Activated CD4-positive, alpha-beta T cell treated with anti-CD3 and anti-CD28 coated beads, Interleukin-2, amount 10 ng/mL, durations not matched to agents 7 days and 5 days (primary cell): ENCODE results near the gene GPNMB. TPM values are rescaled to one million over a fixed set of nuclear protein-coding genes. Genes with fewer than 3 reads are reported as not detected.
"Not testable (repeated sequence)": the region's sequence is repeated elsewhere in the genome, so short reads cannot be mapped to it uniquely, and the experiment has no call there.

Experiments used
- CTCF ChIA-PET: fragments of 350-600 bp; sonication (Branson Sonifier 250); formaldehyde crosslinking; loops from one replicate; lab custom pipeline; 2021; ENCODE audit warnings: antibody characterized with exemption; lab: Charles Lee
- POLR2A ChIA-PET: fragments of 350-600 bp; sonication (Branson Sonifier 250); formaldehyde crosslinking; loops from one replicate; lab custom pipeline; 2021; ENCODE audit warnings: antibody characterized with exemption; lab: Charles Lee
- DNase-seq: peaks from one replicate; pipeline ENCODE4 v3.0.0-alpha.2; 2020
- H3K27ac Mint-ChIP-seq: one replicate; pipeline ENCODE4 v1.8.0; 2021; ENCODE audit warnings: mild to moderate bottlenecking, moderate library complexity, mixed read lengths
- H3K27me3 Mint-ChIP-seq: one replicate; pipeline ENCODE4 v1.8.0; 2021; ENCODE audit warnings: mixed read lengths
- H3K36me3 Mint-ChIP-seq: one replicate; pipeline ENCODE4 v1.8.0; 2021; ENCODE audit warnings: low read depth, mixed read lengths
- H3K4me1 Mint-ChIP-seq: one replicate; pipeline ENCODE4 v1.8.0; 2021; ENCODE audit warnings: mixed read lengths
- H3K4me3 Mint-ChIP-seq: one replicate; pipeline ENCODE4 v1.8.0; 2021; ENCODE audit warnings: mild to moderate bottlenecking, moderate library complexity, mixed read lengths
- H3K9me3 Mint-ChIP-seq: one replicate; pipeline ENCODE4 v1.8.0; 2021; ENCODE audit warnings: mixed read lengths
- total RNA-seq, 2 experiments: library from RNA; stranded (reverse); gene quantifications; one replicate each; pipeline ENCODE4 v1.2.3, GENCODE V29; 2021

GPNMB gene
- total RNA-seq, 2 experiments from 2014 or later: not detected

GRCh38 chr7:23298141-23298881, 51.7 kb downstream of the GPNMB start:
- POLR2A ChIA-PET: no interaction called here
- peaks cover 3% of the 10 kb centered on the region for H3K9me3 Mint-ChIP-seq
- DNase-seq: peak; percentile 8
- H3K4me3 Mint-ChIP-seq: peak overlapping the region; percentile 98
- H3K4me1 Mint-ChIP-seq: peaks cover 40% of the 10 kb centered on the region
- peak overlapping the region; percentile 95 for H3K27ac Mint-ChIP-seq
- H3K36me3 Mint-ChIP-seq: peaks cover 36% of the 10 kb centered on the region
- no peaks in the 10 kb centered on the region for H3K27me3 Mint-ChIP-seq
- CTCF ChIA-PET: interaction anchor here (0.8 to 1.5 kb wide), 4 partner anchors 12 to 25 kb away, joined by 3 to 4 read pairs (median 3); no protein-coding TSS in a partner anchor

- DNase-seq: peak; percentile 95
- ChIA-PET POLR2A (no interaction called here), CTCF (interaction anchor here (0.8 to 1.1 kb wide), 6 partner anchors 16 to 248 kb away, joined by 3 read pairs; no protein-coding TSS in a partner anchor)
- H3K9me3 Mint-ChIP-seq: peaks cover 3% of the 10 kb centered on the region
- peaks cover 39% of the 10 kb centered on the region for H3K36me3 Mint-ChIP-seq
- H3K4me1 Mint-ChIP-seq: peaks cover 42% of the 10 kb centered on the region
- H3K27me3 Mint-ChIP-seq: no peaks in the 10 kb centered on the region
- H3K4me3 Mint-ChIP-seq: peak within 1 kb of the TSS; percentile 98
- peak within 1 kb of the TSS; percentile 95 for H3K27ac Mint-ChIP-seq
Measured at GRCh38 chr7:23298885-23299769, 52.6 kb downstream of the GPNMB start, which contains the start of gene MALSU1. MALSU1 (plus strand) TSS chr7:23299339; CDS start chr7:23299353, 14 bp downstream.

- CTCF ChIA-PET: interaction anchor here (0.6 to 1.1 kb wide), 5 partner anchors 51 to 1581 kb away, joined by 3 to 4 read pairs (median 3); no protein-coding TSS in a partner anchor
- H3K27ac Mint-ChIP-seq: peak overlapping the region; percentile 95
- peaks cover 3% of the 10 kb centered on the region for H3K9me3 Mint-ChIP-seq
- POLR2A ChIA-PET: no interaction called here
- H3K27me3 Mint-ChIP-seq: no peaks in the 10 kb centered on the region
- H3K36me3 Mint-ChIP-seq: peaks cover 46% of the 10 kb centered on the region
- H3K4me1 Mint-ChIP-seq: peaks cover 49% of the 10 kb centered on the region
- peak overlapping the region; percentile 98 for H3K4me3 Mint-ChIP-seq
- no peak for DNase-seq
Measured at GRCh38 chr7:23299770-23300300, 53.3 kb downstream of the GPNMB start.

DNA sequence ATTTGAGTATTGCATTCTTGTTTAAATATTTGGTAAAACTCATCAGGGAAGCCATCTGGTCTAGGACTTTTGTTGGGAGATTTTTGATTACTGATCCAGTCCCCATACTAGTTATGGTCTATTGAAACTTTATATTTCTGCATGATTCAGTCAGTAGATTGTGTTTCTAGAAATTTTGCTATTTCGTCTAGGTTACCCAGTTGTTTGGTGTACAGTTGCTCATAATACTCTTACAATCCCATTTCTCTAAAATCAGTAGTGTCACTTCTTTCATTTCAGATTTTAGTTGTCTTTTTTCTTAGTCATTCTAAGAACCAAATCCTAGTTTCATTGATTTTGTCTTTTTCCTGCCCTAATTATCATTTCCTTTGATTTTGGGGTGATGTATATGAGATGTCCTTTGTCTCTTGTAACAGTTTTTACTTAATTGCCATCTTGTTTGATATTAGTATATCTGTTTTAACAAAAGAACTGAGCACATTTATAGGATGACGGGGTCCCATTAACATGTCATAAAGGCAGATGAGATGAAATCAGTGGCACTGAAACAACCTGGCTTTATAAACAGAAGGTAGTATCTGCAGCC, 60.5 kb downstream of the GPNMB start:
- Mint-ChIP-seq H3K27me3 (no peaks in the 10 kb centered on the region), H3K27ac (no peak overlapping the region), H3K4me1 (peaks cover 39% of the 10 kb centered on the region), H3K9me3 (no peaks in the 10 kb centered on the region), H3K4me3 (no peak overlapping the region), H3K36me3 (peaks cover 74% of the 10 kb centered on the region)
- CTCF ChIA-PET: no interaction called here
- POLR2A ChIA-PET: no interaction called here
- DNase-seq: no peak

DNA sequence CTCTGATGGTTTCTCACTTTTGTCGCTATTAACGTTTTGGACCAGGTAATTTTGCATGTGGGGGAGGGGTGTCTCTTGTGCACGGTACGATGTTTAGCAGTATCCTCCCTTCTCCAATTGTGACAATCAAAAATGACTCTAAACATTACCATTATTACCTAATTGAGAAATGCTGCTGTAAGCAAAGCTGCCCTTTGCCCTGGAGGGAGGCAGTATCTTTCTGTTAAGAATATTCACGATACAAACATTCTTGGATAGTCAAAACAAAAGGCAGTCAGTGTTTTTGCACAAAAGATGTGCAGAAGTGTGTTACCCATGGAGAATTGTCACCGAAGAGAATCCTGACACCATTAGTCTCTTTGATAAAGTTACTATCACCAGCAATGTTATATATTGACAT, 62.2 kb downstream of the GPNMB start:
- H3K4me3 Mint-ChIP-seq: no peak overlapping the region
- no peaks in the 10 kb centered on the region for H3K27me3 Mint-ChIP-seq
- no peaks in the 10 kb centered on the region for H3K9me3 Mint-ChIP-seq
- CTCF ChIA-PET: no interaction called here
- no peak for DNase-seq
- POLR2A ChIA-PET: no interaction called here
- H3K27ac Mint-ChIP-seq: no peak overlapping the region
- H3K4me1 Mint-ChIP-seq: peaks cover 28% of the 10 kb centered on the region
- peaks cover 63% of the 10 kb centered on the region for H3K36me3 Mint-ChIP-seq

DNA sequence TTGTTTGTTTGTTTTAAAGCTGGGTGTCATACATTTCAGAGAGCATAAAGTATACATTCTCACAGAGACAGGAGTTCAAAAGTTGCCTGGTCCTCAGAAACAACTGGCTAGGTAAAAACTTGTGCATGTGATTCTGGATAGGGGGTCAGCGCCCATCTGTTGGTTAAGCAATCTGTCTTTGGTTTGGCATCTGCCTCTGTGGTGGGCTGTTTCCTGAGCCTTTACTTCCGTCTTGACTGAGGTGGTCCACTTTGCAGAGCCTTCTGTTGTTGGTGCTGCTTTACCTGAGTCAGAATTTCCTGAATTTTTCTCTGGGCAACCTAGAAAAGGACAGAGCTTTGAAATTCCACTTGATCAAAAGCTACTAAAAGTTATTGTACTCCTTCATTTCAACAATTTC, 65.6 kb downstream of the GPNMB start:
- H3K4me1 Mint-ChIP-seq, H3K9me3 Mint-ChIP-seq, H3K27ac Mint-ChIP-seq, POLR2A ChIA-PET, H3K4me3 Mint-ChIP-seq, DNase-seq, H3K27me3 Mint-ChIP-seq: not testable (repeated sequence)
- CTCF ChIA-PET: interaction anchor here (0.6 kb wide), 2 partner anchors 206 to 208 kb away, joined by 3 read pairs; no protein-coding TSS in a partner anchor
- peaks cover 38% of the 10 kb centered on the region for H3K36me3 Mint-ChIP-seq

DNA sequence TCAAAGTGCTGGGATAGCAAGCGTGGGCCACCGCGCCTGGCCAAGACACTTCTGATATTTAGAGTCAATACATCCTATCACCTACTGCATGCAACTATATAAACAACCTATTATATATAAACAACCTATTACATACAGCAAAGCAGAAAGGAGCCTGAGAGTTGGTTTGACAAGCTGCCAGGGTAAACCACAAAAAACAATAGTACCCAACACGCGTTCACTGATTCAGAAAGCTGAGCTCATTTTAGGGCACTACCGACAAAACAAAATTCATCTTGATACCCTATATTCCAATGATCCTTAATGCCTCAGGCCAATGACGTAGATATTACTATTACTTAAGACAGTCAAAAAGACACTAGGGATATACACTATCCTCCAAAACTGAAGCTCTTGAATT, 68.8 kb downstream of the GPNMB start:
- Mint-ChIP-seq H3K27me3 (no peaks in the 10 kb centered on the region), H3K27ac (no peak overlapping the region), H3K36me3 (peaks cover 9% of the 10 kb centered on the region), H3K4me3 (no peak overlapping the region), H3K4me1 (no peaks in the 10 kb centered on the region), H3K9me3 (no peaks in the 10 kb centered on the region)
- no peak for DNase-seq
- ChIA-PET CTCF (interaction anchor here (0.7 to 1.0 kb wide), 2 partner anchors 16 to 22 kb away, joined by 3 read pairs; partner anchors contain the start of gene MALSU1), POLR2A (no interaction called here)

Other genes starting within 250 kb of the GPNMB start
- gene HYCC1, start 232.6 kb upstream of the GPNMB start, total RNA-seq: 10 to 100 TPM; 47.2 to 54.2 TPM
- 10 to 100 TPM; 16.5 to 16.7 TPM for gene KLHL7, start 141.0 kb upstream of the GPNMB start, total RNA-seq
- gene NUP42, start 64.7 kb upstream of the GPNMB start, total RNA-seq: 10 to 100 TPM; 37.9 to 43.8 TPM
- gene MALSU1, start 52.6 kb downstream of the GPNMB start, total RNA-seq: 10 to 100 TPM; 41.1 to 47.3 TPM
- gene IGF2BP3, start 223.7 kb downstream of the GPNMB start, total RNA-seq: 1 to 10 TPM in 1 of 2 experiments, under 1 TPM in 1; 0.50 to 1.2 TPM